Activated CD4-positive, alpha-beta T cell treated with anti-CD3 and anti-CD28 coated beads, Interleukin-10, Interleukin-2, amounts not matched to agents 100 ng/mL and 50 ng/mL, durations not matched to agents 16 hours and 8 hours (primary cell): ENCODE measurements around the gene RAB30.

Experiments used
- DNase-seq: peaks from one replicate; pipeline ENCODE4 v3.0.0-alpha.2; 2020

RAB30 gene

GRCh38 chr11:83007909-83008580 is 63.7 kb downstream of the RAB30 start:
- no peak for DNase-seq

DNA sequence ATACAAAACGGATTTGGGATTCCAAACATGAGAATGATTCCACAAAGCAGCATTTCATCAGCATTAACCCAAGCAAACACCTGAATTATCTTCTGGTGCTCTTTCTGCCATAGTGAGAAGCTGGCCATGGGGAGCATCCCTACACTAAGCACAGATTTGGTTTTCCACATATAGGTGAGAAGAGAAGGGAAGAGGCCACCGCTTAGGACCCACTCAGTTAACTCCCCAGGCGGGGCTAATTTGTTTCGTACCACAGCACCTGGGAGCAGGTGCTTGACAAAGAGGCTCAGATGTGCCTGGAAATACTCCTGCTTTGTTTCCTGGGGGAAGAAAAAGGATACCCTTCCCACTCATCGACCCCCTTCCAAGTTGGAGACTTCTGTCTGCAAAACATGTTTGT is 64.2 kb downstream of the RAB30 start:
- DNase-seq = no peak

- DNase-seq = peak; percentile 86
Measured at GRCh38 chr11:83006877-83007330, 64.8 kb downstream of the RAB30 start.

DNA sequence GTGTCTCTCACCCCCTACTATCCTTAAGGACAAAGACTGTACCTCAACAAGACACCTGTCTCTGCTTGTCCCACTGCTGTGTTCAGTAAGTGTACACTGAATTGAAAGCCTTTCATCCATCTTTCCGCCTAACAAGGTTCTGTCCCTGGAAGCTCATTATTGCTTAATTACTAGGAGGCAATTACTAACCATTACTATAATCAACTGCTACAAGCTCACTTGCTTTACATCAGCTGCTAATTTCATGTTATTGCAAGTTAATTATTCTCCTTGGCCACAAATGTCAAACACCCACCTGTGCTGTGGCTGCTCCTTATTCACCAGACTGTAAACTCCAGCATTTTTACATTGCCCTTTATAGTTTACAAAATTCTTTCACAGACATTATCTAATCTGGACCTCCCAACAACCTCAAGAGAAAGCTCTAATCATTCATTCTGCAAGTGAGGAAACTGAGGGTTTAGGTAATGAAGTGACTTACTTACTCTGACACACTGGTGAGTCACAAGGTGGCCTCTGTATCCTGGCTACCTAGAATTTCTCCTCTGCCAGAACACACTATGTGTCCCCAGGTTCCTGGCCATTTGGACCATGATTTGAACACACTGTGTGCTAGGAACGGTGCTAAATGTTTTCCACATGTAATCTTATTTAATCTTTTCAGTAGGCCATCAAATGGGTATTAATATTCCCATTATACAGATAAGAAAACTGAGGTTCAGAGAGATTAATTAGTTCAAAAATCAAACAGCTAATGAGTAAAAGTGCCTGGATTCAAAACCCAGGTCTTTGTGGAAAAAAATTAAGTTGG is 66.7 kb downstream of the RAB30 start:
- DNase-seq = peak; percentile 79

DNA sequence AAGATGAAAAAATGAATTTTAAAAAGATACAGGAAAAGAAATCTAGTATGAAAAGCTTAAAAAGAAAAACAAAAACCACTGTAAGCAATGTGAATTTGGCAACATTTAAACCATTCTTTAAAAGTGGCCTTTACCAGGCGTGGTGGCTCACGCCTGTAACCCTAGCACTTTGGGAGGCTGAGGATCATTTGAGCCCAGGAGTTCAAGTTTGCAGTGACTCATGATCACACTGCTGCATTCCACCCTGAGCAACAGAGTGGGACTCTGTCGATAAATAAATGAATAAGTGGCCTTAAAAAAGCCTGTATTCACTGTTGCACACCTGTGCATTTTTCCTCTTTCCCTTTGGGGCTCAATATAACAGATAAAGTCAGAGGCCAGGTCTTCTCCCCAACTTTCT is 69.2 kb downstream of the RAB30 start:
- DNase-seq = no peak

DNA sequence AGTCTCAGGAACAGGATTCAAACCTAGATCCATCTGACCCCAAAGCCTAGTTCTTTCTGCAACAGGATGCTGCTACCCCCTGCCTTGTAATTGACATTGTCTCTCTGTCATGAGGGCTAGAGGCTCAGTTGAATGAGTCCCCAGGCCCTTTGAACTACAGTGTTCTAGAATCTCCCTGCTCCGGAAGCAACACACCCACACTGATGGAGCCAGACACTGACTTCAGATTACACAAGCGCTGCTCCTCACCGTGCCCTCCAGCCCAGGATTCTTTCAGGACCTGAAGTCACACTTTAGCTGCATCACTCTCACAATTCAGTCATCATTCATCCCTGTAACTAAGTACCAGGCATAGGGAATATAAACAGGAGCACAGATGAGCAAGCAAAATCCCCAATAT is 69.6 kb downstream of the RAB30 start:
- DNase-seq = peak; percentile 40

GRCh38 chr11:83000381-83000780 is 71.3 kb downstream of the RAB30 start:
- no peak for DNase-seq

DNA sequence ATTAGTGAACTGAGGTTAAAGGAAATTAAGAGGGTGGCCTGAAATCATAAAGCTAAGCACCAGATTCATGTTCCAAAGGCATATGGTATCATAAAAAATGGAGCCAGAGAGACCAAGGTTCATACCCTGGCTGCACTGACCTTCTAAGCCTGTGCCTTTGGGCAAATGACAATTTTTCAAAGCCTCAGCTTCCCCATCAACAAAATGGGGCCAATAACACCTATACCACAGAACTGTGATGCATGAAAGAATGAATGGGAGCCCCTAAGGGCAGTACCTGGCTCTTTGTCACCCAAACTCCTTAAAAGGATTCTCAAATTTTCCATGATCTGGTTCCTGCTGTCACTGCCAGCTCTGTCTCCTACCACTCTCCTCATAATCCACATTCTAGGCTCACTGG is 72.5 kb downstream of the RAB30 start:
- no peak for DNase-seq

- DNase-seq = no peak
Measured at GRCh38 chr11:82998697-82999096, 73.0 kb downstream of the RAB30 start.

GRCh38 chr11:82996966-82997606 is 74.6 kb downstream of the RAB30 start:
- peak; percentile 85 for DNase-seq

GRCh38 chr11:82995754-82996398 is 75.8 kb downstream of the RAB30 start:
- peak; percentile 75 for DNase-seq

- no peak for DNase-seq
Measured at GRCh38 chr11:82995235-82995634, 76.5 kb downstream of the RAB30 start.

GRCh38 chr11:82994604-82995230 is 77.0 kb downstream of the RAB30 start:
- DNase-seq = no peak

GRCh38 chr11:82992223-82992622 is 79.5 kb downstream of the RAB30 start:
- DNase-seq = no peak

DNA sequence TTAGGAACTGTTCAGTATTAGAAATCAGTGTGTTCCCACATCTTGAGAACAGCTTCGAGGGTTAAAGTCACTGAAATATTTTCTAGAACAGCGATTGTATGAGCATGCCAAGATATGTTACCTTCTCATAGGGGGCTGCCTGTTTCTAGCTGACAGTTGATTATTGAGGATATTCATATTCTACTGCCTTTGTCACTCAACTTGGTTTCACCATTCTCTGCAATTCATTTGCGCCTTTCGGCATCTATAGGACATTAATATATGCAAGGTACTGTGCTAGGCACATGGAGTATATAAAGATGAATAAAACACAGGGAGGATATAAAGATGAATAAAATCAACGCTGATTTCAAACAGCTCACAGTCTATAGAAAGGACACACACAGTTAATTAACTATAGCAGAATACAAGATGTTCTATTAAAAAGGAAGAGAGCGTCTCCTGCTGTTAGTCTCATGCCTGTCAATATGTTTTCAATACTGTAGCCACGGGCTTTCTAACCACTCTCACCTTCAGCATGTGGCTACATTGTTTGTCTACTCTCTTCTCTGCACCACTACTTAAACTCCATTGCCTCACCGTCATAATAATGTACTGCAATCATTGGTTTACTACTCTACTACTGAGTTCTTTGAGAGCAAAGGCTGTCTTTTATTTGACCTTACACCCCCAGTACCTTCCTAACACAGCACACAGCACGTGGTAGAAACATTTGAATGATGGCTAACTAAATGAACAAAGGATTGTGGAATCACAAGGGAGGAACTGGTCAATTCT is 81.9 kb downstream of the RAB30 start:
- no peak for DNase-seq

- DNase-seq = no peak
Measured at GRCh38 chr11:82988936-82989627, 82.6 kb downstream of the RAB30 start.

GRCh38 chr11:82987997-82988396 is 83.7 kb downstream of the RAB30 start:
- no peak for DNase-seq

DNA sequence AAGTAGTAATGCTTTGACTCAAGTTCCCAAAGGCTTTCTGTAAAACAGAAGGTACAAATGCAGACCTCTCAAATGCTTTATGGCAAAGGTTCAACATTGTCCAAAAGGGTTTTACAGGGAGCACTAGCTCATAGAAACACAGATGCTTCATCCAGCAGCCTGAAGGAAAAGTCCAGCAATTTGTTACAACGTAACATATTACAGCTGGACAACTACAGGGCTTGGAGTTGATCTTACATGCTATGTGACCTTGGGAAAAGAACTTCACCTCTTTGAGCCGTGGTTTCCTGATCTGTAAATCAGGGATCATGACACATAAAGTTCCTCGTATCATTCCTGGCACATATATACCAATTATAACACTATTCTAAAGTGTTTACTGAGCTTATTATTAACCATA is 85.3 kb downstream of the RAB30 start:
- DNase-seq = no peak

DNA sequence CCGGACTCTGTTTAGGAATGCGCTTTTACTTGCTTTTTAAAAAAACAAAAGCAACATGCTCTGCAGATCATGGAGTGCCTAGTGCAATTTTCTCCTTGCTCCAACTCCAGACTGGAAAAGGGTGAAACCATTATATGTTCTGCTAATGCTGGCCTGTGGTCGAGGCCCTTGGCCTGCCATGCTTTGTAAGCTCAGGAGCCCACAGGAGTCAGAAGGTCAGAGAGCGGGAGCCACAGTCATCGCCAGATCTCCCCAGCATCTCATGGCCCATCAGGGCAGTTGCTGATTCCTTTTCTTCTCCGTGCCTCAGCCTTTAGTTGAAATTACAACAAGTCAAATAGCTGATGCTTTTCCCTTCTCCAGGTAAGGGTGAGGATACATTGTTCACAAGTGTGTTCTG is 89.8 kb downstream of the RAB30 start:
- no peak for DNase-seq

- DNase-seq = no peak
Measured at GRCh38 chr11:82980947-82981346, 90.8 kb downstream of the RAB30 start.

DNA sequence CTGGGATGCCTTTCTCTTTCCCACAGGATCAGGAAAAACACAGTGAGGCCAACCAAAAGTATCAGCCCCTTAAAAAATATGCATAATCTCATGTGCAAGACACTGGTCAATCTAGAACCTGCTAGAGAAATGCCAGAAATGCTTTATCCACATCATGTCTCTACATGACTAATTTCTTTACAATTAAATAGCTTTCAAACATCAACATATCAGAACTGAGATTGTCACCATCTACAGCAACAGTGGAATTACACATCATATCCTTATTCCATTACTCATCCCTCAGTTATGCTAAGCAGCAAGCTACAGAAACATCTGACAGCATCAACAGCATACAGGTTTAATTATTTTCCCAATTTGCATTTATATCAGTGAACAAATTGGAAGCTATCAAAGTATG is 91.4 kb downstream of the RAB30 start:
- peak; percentile 70 for DNase-seq
